Activated T-cell treated with anti-CD3 and anti-CD28 coated beads, Interleukin-2, amount 50 U/mL, for 48 hours (primary cell): ENCODE results near the gene GAD2.
A peak's percentile ranks its signal among the peaks of the same experiment; 100 is the strongest.
"Not testable (repeated sequence)": the region's sequence is repeated elsewhere in the genome, so short reads cannot be mapped to it uniquely, and the experiment has no call there.

Source experiments
- DNase-seq, 2 experiments: peaks; one replicate each; pipeline ENCODE4 v3.0.0-alpha.2; 2020

Gene GAD2

GRCh38 chr10:26326851-26327250 is 110.3 kb downstream of the GAD2 start:
- no peak for DNase-seq

- no peak for DNase-seq
Observed at GRCh38 chr10:26327811-26328210, 111.2 kb downstream of the GAD2 start.

- DNase-seq = no peak
Observed at GRCh38 chr10:26331371-26331770, 114.8 kb downstream of the GAD2 start.

GRCh38 chr10:26334232-26334931 is 117.8 kb downstream of the GAD2 start:
- DNase-seq = no peak

- peak; percentile 73 to 76 for DNase-seq
Observed at GRCh38 chr10:26334932-26335573, 118.5 kb downstream of the GAD2 start.

GRCh38 chr10:26335574-26336093 is 119.1 kb downstream of the GAD2 start:
- DNase-seq = no peak

- DNase-seq = no peak
Observed at GRCh38 chr10:26336979-26337378, 120.4 kb downstream of the GAD2 start.

GRCh38 chr10:26341701-26342100 is 125.1 kb downstream of the GAD2 start:
- no peak for DNase-seq

- not testable (repeated sequence) for DNase-seq
Observed at GRCh38 chr10:26348821-26349417, 132.3 kb downstream of the GAD2 start.
